KMS-11 (cell line): ENCODE results near the gene MEGF6.

Experiments used
- H2AFZ ChIP-seq: fragments of 200-600 bp; sonication (generic); 2 replicates; pipeline ENCODE4 v1.6.1; 2016; ENCODE audit warnings: antibody characterized with exemption, mixed run types, low read depth
- H3K27ac ChIP-seq: fragments of 200-600 bp; sonication (generic); 2 replicates; pipeline ENCODE4 v1.6.1; 2016; ENCODE audit warnings: mild to moderate bottlenecking, mixed run types
- H3K27me3 ChIP-seq: fragments of 200-600 bp; sonication (generic); 2 replicates; pipeline ENCODE4 v1.6.1; 2017; ENCODE audit warnings: mild to moderate bottlenecking, low read depth, mixed run types, moderate library complexity; ENCODE audit not compliant: insufficient read depth
- H3K36me3 ChIP-seq: fragments of 200-600 bp; sonication (generic); 2 replicates; pipeline ENCODE4 v1.6.1; 2017; ENCODE audit warnings: mild to moderate bottlenecking, mixed run types; ENCODE audit not compliant: insufficient read depth
- H3K4me1 ChIP-seq: fragments of 200-600 bp; sonication (generic); 2 replicates; pipeline ENCODE4 v1.6.1; 2016; ENCODE audit warnings: mild to moderate bottlenecking, low read depth, mixed run types; ENCODE audit not compliant: poor library complexity, severe bottlenecking
- H3K4me2 ChIP-seq: fragments of 200-600 bp; sonication (generic); 2 replicates; pipeline ENCODE4 v1.7.0; 2016; ENCODE audit warnings: mild to moderate bottlenecking, mixed run types
- H3K4me3 ChIP-seq: fragments of 200-600 bp; sonication (generic); IDR thresholded peaks from 2 replicates; pipeline ENCODE4 v1.6.1; 2017; ENCODE audit warnings: low read depth, low read length, mixed read lengths; ENCODE audit not compliant: insufficient read depth
- H3K79me2 ChIP-seq: fragments of 200-600 bp; sonication (generic); 2 replicates; pipeline ENCODE4 v1.6.1; 2016; ENCODE audit warnings: low read depth, mixed run types; ENCODE audit not compliant: insufficient read depth
- H3K9ac ChIP-seq: fragments of 200-600 bp; sonication (generic); 2 replicates; pipeline ENCODE4 v1.6.1; 2016; ENCODE audit warnings: mild to moderate bottlenecking, mixed run types
- H4K20me1 ChIP-seq: fragments of 200-600 bp; sonication (generic); 2 replicates; pipeline ENCODE4 v1.6.1; 2016; ENCODE audit warnings: mild to moderate bottlenecking, mixed run types; ENCODE audit not compliant: insufficient read depth
- CTCF ChIP-seq: fragments of 200-600 bp; sonication (generic); conservative IDR thresholded peaks from 2 replicates; pipeline ENCODE4 v1.6.1; 2017; ENCODE audit warnings: low read depth, mild to moderate bottlenecking, antibody characterized with exemption, low read length, moderate library complexity, mixed read lengths

Gene MEGF6

GRCh38 chr1:3467096-3468036, 143.9 kb downstream of the MEGF6 start:
- H2AFZ ChIP-seq: no peak overlapping the region

GRCh38 chr1:3466366-3467075, 144.8 kb downstream of the MEGF6 start:
- Histone ChIP-seq H4K20me1 (no peaks in the 10 kb centered on the region), H2AFZ (no peak overlapping the region), H3K27ac (no peak overlapping the region)

More at GRCh38 chr1:3467096-3468036, 143.9 kb downstream of the MEGF6 start:
- H3K36me3 ChIP-seq: no peaks in the 10 kb centered on the region
- H3K4me2 ChIP-seq: no peak overlapping the region
- H3K4me1 ChIP-seq: no peaks in the 10 kb centered on the region
- H3K4me3 ChIP-seq: no peak overlapping the region
- H3K9ac ChIP-seq: no peak overlapping the region
- H4K20me1 ChIP-seq: no peaks in the 10 kb centered on the region
- H3K27ac ChIP-seq: no peak overlapping the region
- H3K79me2 ChIP-seq: no peaks in the 10 kb centered on the region
- H3K27me3 ChIP-seq: peaks cover 80% of the 10 kb centered on the region
- TF ChIP-seq CTCF: no peak

GRCh38 chr1:3465935-3466321, 145.4 kb downstream of the MEGF6 start:
- no peak overlapping the region for H3K4me3 ChIP-seq
- H3K4me1 ChIP-seq: no peaks in the 10 kb centered on the region
- no peak overlapping the region for H3K9ac ChIP-seq
- peaks cover 81% of the 10 kb centered on the region for H3K27me3 ChIP-seq
- H2AFZ ChIP-seq: no peak overlapping the region
- no peak overlapping the region for H3K27ac ChIP-seq
- no peaks in the 10 kb centered on the region for H3K79me2 ChIP-seq
- H3K4me2 ChIP-seq: no peak overlapping the region
- no peaks in the 10 kb centered on the region for H3K36me3 ChIP-seq
- no peaks in the 10 kb centered on the region for H4K20me1 ChIP-seq
- TF ChIP-seq CTCF: no peak

More at GRCh38 chr1:3466366-3467075, 144.8 kb downstream of the MEGF6 start:
- Histone ChIP-seq H3K9ac (no peak overlapping the region), H3K27me3 (peaks cover 79% of the 10 kb centered on the region), H3K4me1 (no peaks in the 10 kb centered on the region), H3K36me3 (no peaks in the 10 kb centered on the region), H3K4me3 (no peak overlapping the region), H3K79me2 (no peaks in the 10 kb centered on the region), H3K4me2 (no peak overlapping the region)
- no peak for TF ChIP-seq CTCF

GRCh38 chr1:3465091-3465934, 146.0 kb downstream of the MEGF6 start:
- Histone ChIP-seq H3K27ac (no peak overlapping the region), H3K4me2 (no peak overlapping the region), H3K9ac (no peak overlapping the region), H3K4me1 (no peaks in the 10 kb centered on the region), H3K36me3 (no peaks in the 10 kb centered on the region), H3K79me2 (no peaks in the 10 kb centered on the region), H3K4me3 (no peak overlapping the region), H2AFZ (no peak overlapping the region), H4K20me1 (no peaks in the 10 kb centered on the region), H3K27me3 (peaks cover 88% of the 10 kb centered on the region)
- no peak for TF ChIP-seq CTCF
